NT2/D1 (cell line): ENCODE data around the gene SDC3.

Source experiments
- SUZ12 ChIP-seq: IDR thresholded peaks from 2 replicates; pipeline ENCODE4 v1.6.1; 2011; ENCODE audit not compliant: insufficient read length, insufficient read depth; ENCODE audit errors: extremely low read depth
- YY1 ChIP-seq: IDR thresholded peaks from 2 replicates; pipeline ENCODE4 v1.6.1; 2011; ENCODE audit not compliant: insufficient read length, insufficient read depth
- ZNF274 ChIP-seq: IDR thresholded peaks from 2 replicates; pipeline ENCODE4 v1.6.1; 2011; ENCODE audit warnings: mild to moderate bottlenecking, low read depth, low read length

DNA sequence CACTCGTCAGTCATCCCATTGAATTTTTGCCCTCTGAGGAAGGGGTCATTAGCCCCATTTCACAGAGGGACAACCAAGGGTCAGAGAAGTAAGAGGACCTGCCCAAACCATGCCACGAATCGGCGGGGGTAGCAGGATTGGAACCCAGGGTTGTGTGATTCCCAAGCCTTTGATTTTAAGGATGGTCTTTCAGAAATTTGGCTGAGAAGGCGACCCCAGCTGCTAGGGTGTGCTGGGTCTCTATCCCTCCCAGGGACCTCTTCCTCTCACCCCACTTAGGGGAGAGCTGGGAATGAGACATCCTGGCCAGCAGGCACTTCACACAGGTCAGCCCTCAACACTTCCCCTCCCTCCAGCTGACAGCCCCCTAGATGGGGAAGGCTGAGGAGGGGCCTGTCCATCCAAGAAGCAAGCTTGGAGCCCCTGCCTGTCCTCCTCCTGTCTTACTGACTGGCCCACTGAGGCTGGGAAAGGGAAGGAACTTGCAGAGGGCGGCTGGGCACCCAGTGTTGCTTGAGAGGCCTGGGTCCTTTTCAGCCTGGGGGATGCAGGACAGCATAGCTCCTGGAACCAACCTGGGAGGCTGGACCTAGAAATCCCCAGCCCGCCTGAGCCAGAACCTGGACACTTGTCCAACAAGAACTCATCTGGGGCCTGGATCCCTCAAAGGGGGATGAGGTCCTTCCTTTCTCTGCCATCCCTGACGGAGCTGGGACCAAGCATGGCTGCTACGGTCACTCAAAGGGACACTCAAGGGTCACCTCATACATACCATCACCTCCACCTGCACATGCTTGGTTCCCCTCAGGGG lies 1.7 kb downstream of the SDC3 start:
- no peak for TF ChIP-seq SUZ12
- no peak for TF ChIP-seq YY1
- TF ChIP-seq ZNF274: no peak
